Panc1 (cell line): Measurements from ENCODE around the gene ZFAND6.

Experiments used
- CTCF ChIP-seq: fragments of 450-650 bp; IDR thresholded peaks from 2 replicates; pipeline ENCODE4 v1.5.1; 2017; ENCODE audit warnings: mild to moderate bottlenecking
- POLR2AphosphoS5 ChIP-seq: IDR thresholded peaks from 2 replicates; pipeline ENCODE4 v1.6.1; 2012; ENCODE audit warnings: mild to moderate bottlenecking, low read depth, low read length, moderate library complexity

- TF ChIP-seq CTCF (no peak), POLR2AphosphoS5 (no peak)
Measured at GRCh38 chr15:80172401-80172800, 112.9 kb downstream of the ZFAND6 start.
